Smooth muscle cell (in vitro differentiated cells): Measurements from ENCODE around the gene PLXNC1. TPM values are rescaled to one million over a fixed set of nuclear protein-coding genes. Genes with fewer than 3 reads are reported as not detected.

ENCODE experiments used
- DNase-seq: peaks from one replicate; lab custom pipeline; 2025; ENCODE audit not compliant: unreplicated experiment; lab: John Stamatoyannopoulos, UW
- H2AFZ ChIP-seq: fragments of 200-600 bp; sonication (generic); 2 replicates; pipeline ENCODE4 v1.6.0; 2016; ENCODE audit warnings: antibody characterized with exemption, low read depth, mild to moderate bottlenecking
- H3F3A ChIP-seq: fragments of 200-600 bp; sonication (generic); 2 replicates; pipeline ENCODE4 v1.6.0; 2017; ENCODE audit warnings: antibody characterized with exemption, low read depth
- H3K27ac ChIP-seq: fragments of 200-600 bp; sonication (generic); 2 replicates; pipeline ENCODE4 v1.5.1; 2016; ENCODE audit warnings: low read depth, mild to moderate bottlenecking
- H3K27me3 ChIP-seq: fragments of 200-600 bp; sonication (generic); 2 replicates; pipeline ENCODE4 v1.6.1; 2016; ENCODE audit warnings: low read depth, mild to moderate bottlenecking
- H3K36me3 ChIP-seq: fragments of 200-600 bp; sonication (generic); 2 replicates; pipeline ENCODE4 v1.5.1; 2016; ENCODE audit warnings: low read depth
- H3K4me1 ChIP-seq: fragments of 200-600 bp; sonication (generic); 2 replicates; pipeline ENCODE4 v1.5.1; 2016; ENCODE audit warnings: low read depth
- H3K4me2 ChIP-seq: fragments of 200-600 bp; sonication (generic); 2 replicates; pipeline ENCODE4 v1.6.0; 2016; ENCODE audit warnings: mild to moderate bottlenecking
- H3K4me3 ChIP-seq: fragments of 200-600 bp; sonication (generic); 2 replicates; pipeline ENCODE4 v1.5.1; 2016; ENCODE audit warnings: mild to moderate bottlenecking
- H3K79me2 ChIP-seq: fragments of 200-600 bp; sonication (generic); 2 replicates; pipeline ENCODE4 v1.6.0; 2016; ENCODE audit warnings: low read depth, mild to moderate bottlenecking
- H3K9ac ChIP-seq: fragments of 200-600 bp; sonication (generic); 2 replicates; pipeline ENCODE4 v1.6.0; 2016; ENCODE audit warnings: low read depth
- H3K9me3 ChIP-seq: fragments of 200-600 bp; sonication (generic); replicated peaks from 2 replicates; pipeline ENCODE4 v1.5.1; 2016; ENCODE audit warnings: low read depth
- H4K20me1 ChIP-seq: fragments of 200-600 bp; sonication (generic); 2 replicates; pipeline ENCODE4 v1.6.0; 2016; ENCODE audit warnings: low read depth
- CTCF ChIP-seq: fragments of 200-600 bp; sonication (generic); IDR thresholded peaks from 2 replicates; pipeline ENCODE4 v1.5.1; 2017; ENCODE audit warnings: borderline replicate concordance, mild to moderate bottlenecking, antibody characterized with exemption; ENCODE audit not compliant: insufficient read depth, poor library complexity, severe bottlenecking
- WGBS: methylation state at CpG from one replicate; pipeline ENCODE4 v1.1.7; 2016; ENCODE audit warnings: low lambda C conversion rate; 5-methylcytosine and 5-hydroxymethylcytosine counted together
- polyA plus RNA-seq: library from polyadenylated mRNA; unstranded; fragments of >200 nt; fragmentation: Nextera tagmentation; extraction: Ambion mirVana; gene quantifications from 2 replicates; pipeline ENCODE4 v1.2.1, GENCODE V29; 2016
- total RNA-seq: library from RNA; depleted of rRNA; stranded (reverse); fragments of >200 nt; gene quantifications from 2 replicates; pipeline ENCODE4 v1.2.3, GENCODE V29; 2014

The PLXNC1 gene
- total and polyA plus RNA-seq, 2 experiments from 2014 or later: 0.49 to 0.66 TPM

GRCh38 chr12:94200695-94201094 is 52.3 kb downstream of the PLXNC1 start:
- Histone ChIP-seq H3F3A (no peaks in the 10 kb centered on the region), H3K27me3 (peaks cover 10% of the 10 kb centered on the region), H3K9ac (no peak overlapping the region), H3K36me3 (no peaks in the 10 kb centered on the region), H3K4me3 (no peak overlapping the region), H2AFZ (no peak overlapping the region), H4K20me1 (no peaks in the 10 kb centered on the region), H3K27ac (no peak overlapping the region), H3K9me3 (no peaks in the 10 kb centered on the region), H3K4me1 (no peaks in the 10 kb centered on the region), H3K79me2 (no peaks in the 10 kb centered on the region), H3K4me2 (no peak overlapping the region)
- no peak for DNase-seq
- WGBS: 87% methylated on average over 1 of the region's 1 CpG
- no peak for TF ChIP-seq CTCF

GRCh38 chr12:94202245-94203180 is 54.1 kb downstream of the PLXNC1 start:
- Histone ChIP-seq H3K9ac (no peak overlapping the region), H3K79me2 (no peaks in the 10 kb centered on the region), H3K9me3 (no peaks in the 10 kb centered on the region), H3K27me3 (peaks cover 23% of the 10 kb centered on the region), H3K27ac (no peak overlapping the region), H3K4me1 (no peaks in the 10 kb centered on the region), H4K20me1 (no peaks in the 10 kb centered on the region), H3K4me2 (no peak overlapping the region), H3K36me3 (no peaks in the 10 kb centered on the region), H2AFZ (no peak overlapping the region), H3F3A (no peaks in the 10 kb centered on the region), H3K4me3 (no peak overlapping the region)
- TF ChIP-seq CTCF: no peak
- DNase-seq: no peak
- WGBS: 88% methylated on average over 7 of the region's 7 CpGs

GRCh38 chr12:94203181-94203546 is 54.8 kb downstream of the PLXNC1 start:
- Histone ChIP-seq H2AFZ (no peak overlapping the region), H3K4me2 (no peak overlapping the region), H3K27ac (no peak overlapping the region), H3K9me3 (no peaks in the 10 kb centered on the region), H3K36me3 (no peaks in the 10 kb centered on the region), H3F3A (no peaks in the 10 kb centered on the region), H3K27me3 (peaks cover 28% of the 10 kb centered on the region), H3K9ac (no peak overlapping the region), H3K4me3 (no peak overlapping the region), H4K20me1 (no peaks in the 10 kb centered on the region), H3K4me1 (no peaks in the 10 kb centered on the region), H3K79me2 (no peaks in the 10 kb centered on the region)
- TF ChIP-seq CTCF: no peak
- DNase-seq: no peak
- WGBS: 47% methylated on average over 2 of the region's 2 CpGs
